HUDEP-2 (cell line): ENCODE results near the gene COL4A2.

Source experiments
- DNase-seq, 76 experiments: peaks; one replicate each; lab custom pipeline; 2025; ENCODE audit not compliant: unreplicated experiment in 76 of 76; lab: John Stamatoyannopoulos, UW

The COL4A2 gene

GRCh38 chr13:110541526-110541920 is 234.4 kb downstream of the COL4A2 start:
- DNase-seq: no peak

GRCh38 chr13:110542169-110542796 is 235.2 kb downstream of the COL4A2 start:
- DNase-seq: no peak

- no peak for DNase-seq
Observed at GRCh38 chr13:110546378-110546777, 239.3 kb downstream of the COL4A2 start.

- DNase-seq: no peak
Observed at GRCh38 chr13:110546926-110547325, 239.8 kb downstream of the COL4A2 start.

- no peak for DNase-seq
Observed at GRCh38 chr13:110548891-110549794, 242.1 kb downstream of the COL4A2 start.

- no peak for DNase-seq
Observed at GRCh38 chr13:110549795-110550160, 242.7 kb downstream of the COL4A2 start.

GRCh38 chr13:110551284-110551683 is 244.2 kb downstream of the COL4A2 start:
- no peak for DNase-seq

GRCh38 chr13:110552767-110553166 is 245.7 kb downstream of the COL4A2 start:
- no peak for DNase-seq

- DNase-seq: no peak
Observed at GRCh38 chr13:110553417-110553816, 246.3 kb downstream of the COL4A2 start.

GRCh38 chr13:110554227-110554836 is 247.2 kb downstream of the COL4A2 start:
- DNase-seq: no peak

- DNase-seq: no peak
Observed at GRCh38 chr13:110554946-110555345, 247.9 kb downstream of the COL4A2 start.

GRCh38 chr13:110555601-110556223 is 248.6 kb downstream of the COL4A2 start:
- DNase-seq: no peak

- no peak for DNase-seq
Observed at GRCh38 chr13:110556224-110556606, 249.1 kb downstream of the COL4A2 start.

- DNase-seq: no peak
Observed at GRCh38 chr13:110557082-110557481, 250.0 kb downstream of the COL4A2 start.

- no peak for DNase-seq
Observed at GRCh38 chr13:110557610-110558305, 250.7 kb downstream of the COL4A2 start.

- no peak for DNase-seq
Observed at GRCh38 chr13:110559429-110559943, 252.4 kb downstream of the COL4A2 start.

GRCh38 chr13:110559986-110560385 is 252.9 kb downstream of the COL4A2 start:
- no peak for DNase-seq

- DNase-seq: no peak
Observed at GRCh38 chr13:110560601-110561343, 253.7 kb downstream of the COL4A2 start.

- peak in 15 of 76 experiments; percentile 4 to 34 (median 14) for DNase-seq
Observed at GRCh38 chr13:110561344-110562035, 254.4 kb downstream of the COL4A2 start, which contains the start of gene RAB20. Gene RAB20 (minus strand): TSS chr13:110561722. CDS start chr13:110561519, 203 bp downstream.
